Measurements from ENCODE around the gene GALK1. TPM values are rescaled to one million over a fixed set of nuclear protein-coding genes. Genes with fewer than 3 reads are reported as not detected.

Gene GALK1
- total and polyA plus RNA-seq, 9 of the 15 experiments (the other 6 are each of a cell fraction or from before 2014, with no cell fraction given), result 0.45 to 51.6 (median 17.4) TPM

DNA sequence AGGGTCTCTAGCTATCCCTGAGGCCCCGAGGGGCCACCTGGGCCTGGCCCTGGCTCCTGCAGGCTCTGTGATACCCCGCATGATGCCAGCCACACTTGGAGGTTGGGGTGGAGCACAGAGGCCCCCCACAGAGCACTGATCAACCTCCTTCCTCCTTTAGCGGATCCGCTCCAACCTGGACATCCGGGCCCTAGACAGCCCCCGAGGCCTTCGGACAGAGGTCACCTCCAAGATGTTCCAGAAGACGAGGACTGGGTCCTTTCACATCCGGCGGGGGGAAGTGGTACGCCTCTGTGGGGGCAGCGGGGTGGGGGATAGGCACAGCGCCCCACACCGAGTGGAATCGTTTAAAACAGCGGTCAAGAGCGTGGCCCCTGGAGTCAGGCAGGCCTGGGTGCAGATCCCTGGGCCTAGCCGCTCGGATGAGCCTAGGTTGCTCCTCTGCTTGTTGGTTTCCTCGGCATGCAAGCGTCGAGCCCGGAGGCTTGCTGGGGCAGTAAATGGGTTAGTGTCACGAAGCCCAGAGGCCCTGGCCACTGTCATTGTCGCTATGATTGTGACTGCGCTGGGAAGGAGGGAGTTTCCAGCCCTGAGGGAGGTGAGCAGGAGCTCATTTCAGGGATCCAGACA, 33.8 kb downstream of the GALK1 start:
- H3K9ac ChIP-seq (ENCODE audit: insufficient read depth in 1 of 2, low read depth in 2 of 2, low read length in 2 of 2), result no peak overlapping the region
- 29% methylated on average over 22 of the region's 26 CpGs for WGBS (ENCODE audit: insufficient coverage, low coverage, missing lambda C conversion rate)
- H4K20me1 ChIP-seq (replicated peaks; ENCODE audit: control insufficient read depth, insufficient read depth, low read length), result no peaks in the 10 kb centered on the region
- no peaks in the 10 kb centered on the region for H3K36me3 ChIP-seq (ENCODE audit: control insufficient read depth, insufficient read depth, low read length)
- ATAC-seq (no peak; the same call in 2 of the 3 replicates), FAIRE-seq (no peak), DNase-seq (ENCODE audit: extremely low read depth in 1 of 4, low spot score in 3 of 4) (no peak)
- no peaks in the 10 kb centered on the region for H3K79me2 ChIP-seq (ENCODE audit: control insufficient read depth, insufficient read depth, low read length)
- H3K4me2 ChIP-seq (ENCODE audit: insufficient read depth, low read length), result no peak overlapping the region
- CTCF ChIA-PET (ENCODE audit: low intra/inter-chr PET ratio), result interaction anchor here (0.7 kb wide), 1 partner anchor 11 kb away, joined by 3 read pairs; no protein-coding TSS in a partner anchor
- in situ Hi-C loops (cut with MboI) (no loop called here), intact Hi-C loops (cut with micrococcal nuclease) (no loop called here)
- H3K4me1 ChIP-seq (replicated peaks in 1 of 2; ENCODE audit: control insufficient read depth in 2 of 2, insufficient read depth in 2 of 2, low read length in 2 of 2), result peaks cover 0 to 36% of the 10 kb centered on the region in 2 experiments; a peak in 2 of 5 replicates
- no peaks in the 10 kb centered on the region for H3K9me3 ChIP-seq (replicated peaks; ENCODE audit: control insufficient read depth, insufficient read depth, low read depth, low read length)
- H3K9me1 ChIP-seq (ENCODE audit: control insufficient read depth, insufficient read depth, low read length), result no peaks in the 10 kb centered on the region
- BruUV-seq (replicated peaks), result no TSS peak
- H3K27me3 ChIP-seq (ENCODE audit: control insufficient read depth in 2 of 2, insufficient read depth in 2 of 2, low read length in 2 of 2), result peaks cover 9 to 38% of the 10 kb centered on the region in 2 experiments; a peak in 4 of 5 replicates
- H2AFZ ChIP-seq (ENCODE audit: low read depth, low read length), result no peak overlapping the region
- POLR2A ChIA-PET, result interaction anchor here (1.3 to 2.4 kb wide), 2 partner anchors 12 to 42 kb away, joined by 5 to 12 read pairs; no protein-coding TSS in a partner anchor
- no peak overlapping the region for H3K27ac ChIP-seq (ENCODE audit: extremely low read depth, low read depth, low read length)
- TF ChIP-seq ZNF184 (CRISPR knock-in tag; IDR thresholded peaks at IDR 0.05) (no peak), TCF3 (CRISPR knock-in tag; IDR thresholded peaks at IDR 0.05) (no peak), ZNF212 (CRISPR knock-in tag; IDR thresholded peaks at IDR 0.05) (no peak), TRIM24 (IDR thresholded peaks at IDR 0.05) (no peak), CBFA2T2 (conservative IDR thresholded peaks at IDR 0.05) (no peak), PYGO2 (tag; IDR thresholded peaks at IDR 0.05) (no peak)
- no peak overlapping the region for H3K4me3 ChIP-seq

DNA sequence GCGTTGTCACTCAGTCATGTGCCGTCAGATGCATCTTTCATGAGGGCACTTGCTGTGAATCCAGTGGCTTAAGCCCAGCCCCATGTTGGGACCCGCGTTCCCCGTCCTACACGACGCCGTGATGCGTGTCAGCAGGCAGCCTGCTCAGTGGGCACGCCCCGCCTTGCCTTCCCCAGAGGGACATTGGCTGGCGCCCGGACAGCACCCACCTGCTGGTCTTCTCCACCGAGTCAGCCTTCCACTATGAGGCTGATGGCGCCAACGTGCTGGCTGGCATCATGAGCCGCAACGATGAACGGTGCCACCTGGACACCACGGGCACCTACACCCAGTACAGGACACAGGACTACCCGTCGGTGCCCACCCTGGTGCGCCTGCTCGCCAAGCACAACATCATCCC, 34.9 kb downstream of the GALK1 start:
- no peak for FAIRE-seq
- no peak for ATAC-seq
- in situ Hi-C loops (cut with MboI) (no loop called here), intact Hi-C loops (cut with micrococcal nuclease) (no loop called here)
- Histone ChIP-seq H3K4me2 (ENCODE audit: insufficient read depth, low read length) (no peak overlapping the region), H3K9ac (ENCODE audit: insufficient read depth in 1 of 2, low read depth in 2 of 2, low read length in 2 of 2) (0 out of 4 replicates have a peak overlapping the region, but pooled peaks of 1 of the 2 experiments have one; percentile 17), H2AFZ (ENCODE audit: low read depth, low read length) (no peak overlapping the region), H3K36me3 (ENCODE audit: control insufficient read depth, insufficient read depth, low read length) (no peaks in the 10 kb centered on the region), H3K4me1 (replicated peaks in 1 of 2; ENCODE audit: control insufficient read depth in 2 of 2, insufficient read depth in 2 of 2, low read length in 2 of 2) (peaks cover 0 to 35% of the 10 kb centered on the region in 2 experiments; a peak in 2 of 5 replicates), H3K9me3 (replicated peaks; ENCODE audit: control insufficient read depth, insufficient read depth, low read depth, low read length) (no peaks in the 10 kb centered on the region), H3K27ac (ENCODE audit: extremely low read depth, low read depth, low read length) (no peak overlapping the region), H3K4me3 (no peak overlapping the region), H3K9me1 (ENCODE audit: control insufficient read depth, insufficient read depth, low read length) (no peaks in the 10 kb centered on the region), H3K79me2 (ENCODE audit: control insufficient read depth, insufficient read depth, low read length) (no peaks in the 10 kb centered on the region), H4K20me1 (replicated peaks; ENCODE audit: control insufficient read depth, insufficient read depth, low read length) (no peaks in the 10 kb centered on the region), H3K27me3 (ENCODE audit: control insufficient read depth in 2 of 2, insufficient read depth in 2 of 2, low read length in 2 of 2) (peaks cover 12 to 47% of the 10 kb centered on the region in 2 experiments; a peak in 4 of 5 replicates)
- CTCF ChIA-PET (ENCODE audit: low intra/inter-chr PET ratio), result no interaction called here
- BruUV-seq (replicated peaks), result no TSS peak
- DNase-seq (ENCODE audit: extremely low read depth in 1 of 4, low spot score in 3 of 4), result no peak
- POLR2A ChIA-PET, result interaction anchor here (1.0 to 2.4 kb wide), 4 partner anchors 9 to 97 kb away, joined by 3 to 12 read pairs (median 5); partner anchors contain the start of gene SMIM5
- WGBS (ENCODE audit: insufficient coverage, low coverage, missing lambda C conversion rate), result 17% methylated on average over 22 of the region's 24 CpGs
- TF ChIP-seq ELF1 (tag; IDR thresholded peaks at IDR 0.05) (no peak), ZNF121 (CRISPR knock-in tag; conservative IDR thresholded peaks at IDR 0.05) (no peak), RBFOX2 (IDR thresholded peaks at IDR 0.05; ENCODE audit: low read depth, low read length) (no peak), HNRNPL (IDR thresholded peaks at IDR 0.05; ENCODE audit: low read depth, low read length) (no peak), ZFX (CRISPR knock-in tag; IDR thresholded peaks at IDR 0.05) (no peak)
- TF ChIP-seq, protein P1, sequence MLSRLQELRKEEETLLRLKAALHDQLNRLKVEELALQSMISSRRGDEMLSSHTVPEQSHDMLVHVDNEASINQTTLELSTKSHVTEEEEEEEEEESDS (CRISPR knock-in tag; IDR thresholded peaks at IDR 0.05), result no peak
- TF ChIP-seq, protein P2, sequence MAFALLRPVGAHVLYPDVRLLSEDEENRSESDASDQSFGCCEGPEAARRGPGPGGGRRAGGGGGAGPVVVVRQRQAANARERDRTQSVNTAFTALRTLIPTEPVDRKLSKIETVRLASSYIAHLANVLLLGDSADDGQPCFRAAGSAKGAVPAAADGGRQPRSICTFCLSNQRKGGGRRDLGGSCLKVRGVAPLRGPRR (CRISPR knock-in tag; IDR thresholded peaks at IDR 0.05), result no peak

Data from K562 (cell line).